K562 (cell line): Measurements from ENCODE around the gene CDC14B. TPM values are rescaled to one million over a fixed set of nuclear protein-coding genes. Genes with fewer than 3 reads are reported as not detected.
A peak's percentile ranks its signal among the peaks of the same experiment; 100 is the strongest.

Experiments used
- ATAC-seq: fragments of 200-7000 bp; cut with Tn5 transposase; 3 replicates; pipeline ENCODE4 v1.9.1; 2020; ENCODE audit warnings: moderate library complexity
- BruUV-seq: library from RNA; stranded (reverse); fragments of 400-500 nt; replicated peaks from 2 replicates; lab custom pipeline; 2021; lab: Mats Ljungman, UMichigan
- CTCF ChIA-PET: fragments of 300-600 bp; formaldehyde crosslinking; extraction: SDS; loops from one replicate; lab custom pipeline; 2021; ENCODE audit warnings: low intra/inter-chr PET ratio; lab: Yijun Ruan, JAX
- POLR2A ChIA-PET: fragments of 300-600, 350-650 bp; sonication (Branson Sonifier 250); formaldehyde crosslinking; extraction: SDS; loops from one replicate; lab custom pipeline; 2021; ENCODE audit warnings: antibody characterized with exemption, inconsistent platforms; lab: Yijun Ruan, JAX
- DNase-seq, 4 experiments: peaks; one replicate each; pipeline versions ENCODE4 v3.0.0 to v3.0.0-alpha.2; 2011 to 2018; ENCODE audit warnings: low spot score in 3 of 4, mixed read lengths in 3 of 4; ENCODE audit errors: extremely low read depth in 1 of 4
- FAIRE-seq: peaks from 2 replicates; lab custom pipeline; 2011; peaks lifted over from hg19 to GRCh38; lab: Jason Lieb, UNC
- H2AFZ ChIP-seq: 2 replicates; pipeline ENCODE4 v1.6.0; 2011; ENCODE audit warnings: low read depth, low read length, control low read depth, inconsistent platforms
- H3K27ac ChIP-seq: fragments of 200-600 bp; 3 replicates; pipeline ENCODE4 v1.8.0; 2011; ENCODE audit warnings: low read depth, mild to moderate bottlenecking, control low read depth, inconsistent platforms, low read length, moderate library complexity, mixed read lengths; ENCODE audit errors: extremely low read depth
- H3K27me3 ChIP-seq, 2 experiments: fragments of 300-600 bp in 1 of 2; 2 replicates in 1 of 2; 3 replicates in 1 of 2; pipeline versions ENCODE4 v1.6.0 to v1.8.0; 2011; ENCODE audit warnings: inconsistent platforms in 2 of 2, low read length in 2 of 2, mild to moderate bottlenecking in 1 of 2, mixed read lengths in 1 of 2, moderate library complexity in 1 of 2; ENCODE audit not compliant: control insufficient read depth in 2 of 2, insufficient read depth in 2 of 2
- H3K36me3 ChIP-seq: fragments of 300-600 bp; 3 replicates; pipeline ENCODE4 v1.8.0; 2011; ENCODE audit warnings: mild to moderate bottlenecking, low read length, inconsistent platforms; ENCODE audit not compliant: control insufficient read depth, insufficient read depth
- H3K4me1 ChIP-seq, 2 experiments: fragments of 200-600 bp in 1 of 2; replicated peaks in 1 of 2; 2 replicates in 1 of 2; 3 replicates in 1 of 2; pipeline versions ENCODE4 v1.5.1 to v1.8.0; 2011; ENCODE audit warnings: inconsistent platforms in 2 of 2, low read length in 2 of 2, mild to moderate bottlenecking in 1 of 2, mixed read lengths in 1 of 2, moderate library complexity in 1 of 2; ENCODE audit not compliant: control insufficient read depth in 2 of 2, insufficient read depth in 2 of 2
- H3K4me2 ChIP-seq: 2 replicates; pipeline ENCODE4 v1.6.1; 2011; ENCODE audit warnings: low read length, control low read depth, inconsistent platforms, mixed read lengths; ENCODE audit not compliant: insufficient read depth
- H3K4me3 ChIP-seq: fragments of 200-600 bp; sonication (generic), shearing (Covaris generic); 2 replicates; pipeline ENCODE4 v1.5.1; 2016; ENCODE audit warnings: control low read depth, inconsistent platforms
- H3K79me2 ChIP-seq: fragments of 200-600 bp; 3 replicates; pipeline ENCODE4 v1.8.0; 2011; ENCODE audit warnings: low read length, inconsistent platforms; ENCODE audit not compliant: control insufficient read depth, insufficient read depth
- H3K9ac ChIP-seq, 2 experiments: 2 replicates each; pipeline versions ENCODE4 v1.6.0 to v1.6.1; 2011; ENCODE audit warnings: low read depth in 2 of 2, low read length in 2 of 2, control low read depth in 1 of 2, inconsistent platforms in 1 of 2, mild to moderate bottlenecking in 1 of 2, mixed read lengths in 1 of 2; ENCODE audit not compliant: insufficient read depth in 1 of 2
- H3K9me1 ChIP-seq: one replicate; pipeline ENCODE4 v1.6.0; 2011; ENCODE audit warnings: inconsistent platforms, mild to moderate bottlenecking, low read length, moderate library complexity; ENCODE audit not compliant: control insufficient read depth, insufficient read depth
- H3K9me3 ChIP-seq: replicated peaks from 2 replicates; pipeline ENCODE4 v1.5.1; 2011; ENCODE audit warnings: low read depth, low read length, inconsistent platforms; ENCODE audit not compliant: control insufficient read depth, insufficient read depth
- H4K20me1 ChIP-seq: replicated peaks from 2 replicates; pipeline ENCODE4 v1.6.1; 2011; ENCODE audit warnings: low read length, inconsistent platforms, mixed read lengths; ENCODE audit not compliant: control insufficient read depth, insufficient read depth
- C11orf30 ChIP-seq: fragments of 450-650 bp; IDR thresholded peaks from 2 replicates; pipeline ENCODE4 v1.6.1; 2016; ENCODE audit warnings: low read depth, mild to moderate bottlenecking
- DMBX1 ChIP-seq: fragments of 250-450 bp; sonication (Bioruptor Pico); IDR thresholded peaks from 2 replicates; pipeline ENCODE4 v1.8.0; 2022; ENCODE audit warnings: inconsistent platforms, mild to moderate bottlenecking, moderate library complexity, borderline replicate concordance
- GATAD2A ChIP-seq: fragments of 450-650 bp; IDR thresholded peaks from 2 replicates; pipeline ENCODE4 v1.6.1; 2017
- KLF16 ChIP-seq: IDR thresholded peaks from 2 replicates; pipeline ENCODE4 v1.6.1; 2016; ENCODE audit warnings: antibody characterized with exemption
- MAFG ChIP-seq: fragments of 450-650 bp; conservative IDR thresholded peaks from 2 replicates; pipeline ENCODE4 v1.6.1; 2016; ENCODE audit warnings: missing genetic modification characterization, missing compliant biosample characterization
- PRPF4 ChIP-seq: fragments of 200-400 bp; formaldehyde crosslinking; IDR thresholded peaks from one replicate; pipeline ENCODE4 v1.6.1; 2017; ENCODE audit warnings: low read length, low read depth, mild to moderate bottlenecking; ENCODE audit not compliant: insufficient read depth, poor library complexity, severe bottlenecking
- XRCC4 ChIP-seq: IDR thresholded peaks from one replicate; pipeline ENCODE4 v1.6.1; 2011; ENCODE audit not compliant: insufficient read depth, insufficient read length; ENCODE audit errors: extremely low read depth
- ZNF134 ChIP-seq: fragments of 250-450 bp; sonication (Bioruptor Pico); conservative IDR thresholded peaks from 2 replicates; pipeline ENCODE4 v1.4.0; 2020
- ZNF316 ChIP-seq: fragments of 450-650 bp; IDR thresholded peaks from 2 replicates; pipeline ENCODE4 v1.6.1; 2016
- WGBS: fragments of 100-300 bp; shearing (Covaris generic); methylation state at CpG from one replicate; pipeline ENCODE4 v1.1.6; 2016; ENCODE audit warnings: low coverage, mixed read lengths; ENCODE audit not compliant: insufficient coverage; ENCODE audit errors: missing lambda C conversion rate; 5-methylcytosine and 5-hydroxymethylcytosine counted together
- in situ Hi-C: fragments of 300-500 bp; cut with MboI; formaldehyde crosslinking; loops from 4 replicates; pipeline ENCODE4 v1.15.0; 2018; ENCODE audit warnings: inconsistent platforms, mixed read lengths
- intact Hi-C: fragments of 100-400 bp; cut with micrococcal nuclease; formaldehyde crosslinking; loops from 2 replicates; pipeline ENCODE4 v1.14.2; 2022
- polyA plus RNA-seq, 8 experiments: library from polyadenylated mRNA; depleted of rRNA in 4 of 8; stranded (reverse) in 5 of 8; unstranded in 3 of 8; fragments of >200 nt; fragmentation: Nextera tagmentation in 2 of 8; fragmentation: Illumina TruSeq in 1 of 8; extraction: Ambion mirVana in 2 of 8; extraction: Trizol in 1 of 8; gene quantifications; 2 replicates each; pipeline versions ENCODE4 v1.2.1 to v1.2.3, GENCODE V29; 2011 to 2014; ENCODE audit warnings: inconsistent platforms in 1 of 8, missing spikeins in 1 of 8
- total RNA-seq, 7 experiments: library from RNA; depleted of rRNA in 6 of 7; stranded (reverse); fragments of >200 nt in 6 of 7; fragmentation: Illumina TruSeq in 2 of 7; extraction: Trizol in 2 of 7; gene quantifications; 2 replicates each; pipeline versions ENCODE4 v1.2.1 to v1.2.3, GENCODE V29; 2011 to 2021; ENCODE audit warnings: low replicate concordance in 1 of 7
- TF ChIP-seq, protein P1 (sequence below), 2 experiments: fragments of 450-650 bp; IDR thresholded peaks; 2 replicates each; pipeline ENCODE4 v1.6.1; 2016
- TF ChIP-seq, protein P2 (sequence below), 2 experiments: fragments of 450-650 bp; conservative IDR thresholded peaks; 2 replicates each; pipeline ENCODE4 v1.6.1; 2017; ENCODE audit warnings: mild to moderate bottlenecking in 2 of 2, moderate library complexity in 2 of 2
- TF ChIP-seq, protein P3 (sequence below): fragments of 250-450 bp; sonication (Bioruptor Pico); IDR thresholded peaks from 2 replicates; pipeline ENCODE4 v1.8.0; 2021; ENCODE audit warnings: moderate library complexity, mild to moderate bottlenecking, inconsistent platforms
- TF ChIP-seq, protein P4 (sequence below): sonication (generic); formaldehyde crosslinking; IDR thresholded peaks from 2 replicates; pipeline ENCODE4 v1.8.0; 2023; ENCODE audit warnings: mild to moderate bottlenecking, missing genetic modification reagents

Gene CDC14B
- total and polyA plus RNA-seq, 9 of the 15 experiments (the other 6 are each of a cell fraction or from before 2014, with no cell fraction given) = 1.4 to 6.0 (median 3.8) TPM

DNA sequence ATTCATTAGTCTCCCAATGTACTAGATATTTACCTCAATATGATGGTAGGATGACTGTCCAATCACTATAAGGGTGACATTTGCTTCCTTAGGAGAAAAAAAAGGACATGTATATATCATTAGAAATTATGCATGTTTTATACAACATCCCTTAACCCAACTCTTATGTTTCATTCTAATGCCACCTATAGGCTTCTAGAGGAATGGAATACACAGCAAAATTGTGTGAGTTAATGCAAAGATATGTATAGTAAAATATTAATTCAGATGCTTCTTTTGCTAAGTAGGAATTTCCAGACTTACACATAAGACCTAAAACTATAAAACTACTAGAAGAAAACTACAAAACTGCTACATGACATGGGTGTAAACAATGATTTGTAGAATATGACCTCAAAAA lies 32.0 kb upstream of the CDC14B start (continued):
- TF ChIP-seq, protein P1, sequence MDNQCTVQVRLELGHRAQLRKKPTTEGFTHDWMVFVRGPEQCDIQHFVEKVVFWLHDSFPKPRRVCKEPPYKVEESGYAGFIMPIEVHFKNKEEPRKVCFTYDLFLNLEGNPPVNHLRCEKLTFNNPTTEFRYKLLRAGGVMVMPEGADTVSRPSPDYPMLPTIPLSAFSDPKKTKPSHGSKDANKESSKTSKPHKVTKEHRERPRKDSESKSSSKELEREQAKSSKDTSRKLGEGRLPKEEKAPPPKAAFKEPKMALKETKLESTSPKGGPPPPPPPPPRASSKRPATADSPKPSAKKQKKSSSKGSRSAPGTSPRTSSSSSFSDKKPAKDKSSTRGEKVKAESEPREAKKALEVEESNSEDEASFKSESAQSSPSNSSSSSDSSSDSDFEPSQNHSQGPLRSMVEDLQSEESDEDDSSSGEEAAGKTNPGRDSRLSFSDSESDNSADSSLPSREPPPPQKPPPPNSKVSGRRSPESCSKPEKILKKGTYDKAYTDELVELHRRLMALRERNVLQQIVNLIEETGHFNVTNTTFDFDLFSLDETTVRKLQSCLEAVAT (IDR thresholded peaks at IDR 0.05) = no peak
- no peak for TF ChIP-seq KLF16
- TF ChIP-seq, all 486 proteins: peak for 3

DNA sequence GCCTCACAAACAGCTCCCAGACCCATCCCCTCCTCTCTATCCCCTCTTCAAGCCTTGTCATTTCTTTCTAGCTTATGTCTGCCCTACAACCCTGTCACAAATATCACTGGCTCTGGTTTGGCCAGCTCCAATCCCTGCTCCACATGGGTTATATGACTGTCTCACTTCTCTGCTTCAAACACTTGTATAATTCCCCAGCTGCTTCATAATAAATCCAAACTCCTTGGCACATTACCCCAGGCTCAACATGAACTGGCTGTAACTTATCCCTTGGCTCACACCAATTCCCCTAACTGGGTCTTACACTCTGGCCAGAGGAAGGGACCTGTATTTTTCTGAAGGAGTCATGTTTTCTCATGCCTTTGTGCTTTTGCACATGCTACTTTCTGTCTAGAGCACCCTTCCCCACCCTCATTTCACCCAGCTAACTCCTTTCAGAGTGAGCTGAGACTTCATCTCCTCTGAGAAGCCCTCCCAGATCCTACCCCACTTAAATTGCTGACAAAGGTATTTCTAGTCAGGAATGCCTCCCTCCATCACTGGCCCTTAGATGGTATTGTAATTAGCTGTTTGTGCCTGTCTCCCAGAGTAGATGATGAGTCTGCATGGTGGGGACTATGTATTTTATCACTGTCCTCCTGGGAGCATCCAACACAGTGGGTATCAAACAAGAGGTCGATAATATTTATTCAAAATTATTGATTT lies 30.1 kb upstream of the CDC14B start:
- in situ Hi-C loops (loop anchor here (25.0 kb wide), 1 partner anchor 212 kb away; no protein-coding TSS in a partner anchor), intact Hi-C loops (loop anchor here (5.0 to 10.0 kb wide), 2 partner anchors 55 to 207 kb away; no protein-coding TSS in a partner anchor)
- no peaks in the 10 kb centered on the region for H3K27me3 ChIP-seq
- H3K9me1 ChIP-seq = no peaks in the 10 kb centered on the region
- no TSS peak for BruUV-seq
- H3K79me2 ChIP-seq = no peaks in the 10 kb centered on the region
- CTCF ChIA-PET = no interaction called here
- no peak for DNase-seq
- WGBS = 92% methylated on average over 1 of the region's 1 CpG
- no peak for FAIRE-seq
- H3K36me3 ChIP-seq = peaks cover 53% of the 10 kb centered on the region
- no peak overlapping the region for H3K4me2 ChIP-seq
- H3K9ac ChIP-seq = no peak overlapping the region
- H3K4me1 ChIP-seq = peaks cover 0 to 9% of the 10 kb centered on the region in 2 experiments; a peak in 3 of 5 replicates
- ATAC-seq = no peak
- no peak overlapping the region for H3K27ac ChIP-seq
- POLR2A ChIA-PET = interaction anchor here (0.6 kb wide), 2 partner anchors 13 to 42 kb away, joined by 4 read pairs; no protein-coding TSS in a partner anchor
- no peak overlapping the region for H3K4me3 ChIP-seq
- H2AFZ ChIP-seq = no peak overlapping the region
- no peaks in the 10 kb centered on the region for H4K20me1 ChIP-seq
- H3K9me3 ChIP-seq = no peaks in the 10 kb centered on the region
- TF ChIP-seq DMBX1 (CRISPR knock-in tag) (no peak), XRCC4 (no peak), ZNF316 (peak; percentile 82), C11orf30 (peak; percentile 60), MAFG (tag) (peak; percentile 52), GATAD2A (no peak), ZNF134 (CRISPR knock-in tag) (no peak), PRPF4 (no peak)
- TF ChIP-seq, protein P2, sequence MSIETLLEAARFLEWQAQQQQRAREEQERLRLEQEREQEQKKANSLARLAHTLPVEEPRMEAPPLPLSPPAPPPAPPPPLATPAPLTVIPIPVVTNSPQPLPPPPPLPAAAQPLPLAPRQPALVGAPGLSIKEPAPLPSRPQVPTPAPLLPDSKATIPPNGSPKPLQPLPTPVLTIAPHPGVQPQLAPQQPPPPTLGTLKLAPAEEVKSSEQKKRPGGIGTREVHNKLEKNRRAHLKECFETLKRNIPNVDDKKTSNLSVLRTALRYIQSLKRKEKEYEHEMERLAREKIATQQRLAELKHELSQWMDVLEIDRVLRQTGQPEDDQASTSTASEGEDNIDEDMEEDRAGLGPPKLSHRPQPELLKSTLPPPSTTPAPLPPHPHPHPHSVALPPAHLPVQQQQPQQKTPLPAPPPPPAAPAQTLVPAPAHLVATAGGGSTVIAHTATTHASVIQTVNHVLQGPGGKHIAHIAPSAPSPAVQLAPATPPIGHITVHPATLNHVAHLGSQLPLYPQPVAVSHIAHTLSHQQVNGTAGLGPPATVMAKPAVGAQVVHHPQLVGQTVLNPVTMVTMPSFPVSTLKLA (conservative IDR thresholded peaks at IDR 0.05) = no peak
- TF ChIP-seq, protein P3, sequence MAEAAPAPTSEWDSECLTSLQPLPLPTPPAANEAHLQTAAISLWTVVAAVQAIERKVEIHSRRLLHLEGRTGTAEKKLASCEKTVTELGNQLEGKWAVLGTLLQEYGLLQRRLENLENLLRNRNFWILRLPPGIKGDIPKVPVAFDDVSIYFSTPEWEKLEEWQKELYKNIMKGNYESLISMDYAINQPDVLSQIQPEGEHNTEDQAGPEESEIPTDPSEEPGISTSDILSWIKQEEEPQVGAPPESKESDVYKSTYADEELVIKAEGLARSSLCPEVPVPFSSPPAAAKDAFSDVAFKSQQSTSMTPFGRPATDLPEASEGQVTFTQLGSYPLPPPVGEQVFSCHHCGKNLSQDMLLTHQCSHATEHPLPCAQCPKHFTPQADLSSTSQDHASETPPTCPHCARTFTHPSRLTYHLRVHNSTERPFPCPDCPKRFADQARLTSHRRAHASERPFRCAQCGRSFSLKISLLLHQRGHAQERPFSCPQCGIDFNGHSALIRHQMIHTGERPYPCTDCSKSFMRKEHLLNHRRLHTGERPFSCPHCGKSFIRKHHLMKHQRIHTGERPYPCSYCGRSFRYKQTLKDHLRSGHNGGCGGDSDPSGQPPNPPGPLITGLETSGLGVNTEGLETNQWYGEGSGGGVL (CRISPR knock-in tag) = no peak
- TF ChIP-seq, protein P4, sequence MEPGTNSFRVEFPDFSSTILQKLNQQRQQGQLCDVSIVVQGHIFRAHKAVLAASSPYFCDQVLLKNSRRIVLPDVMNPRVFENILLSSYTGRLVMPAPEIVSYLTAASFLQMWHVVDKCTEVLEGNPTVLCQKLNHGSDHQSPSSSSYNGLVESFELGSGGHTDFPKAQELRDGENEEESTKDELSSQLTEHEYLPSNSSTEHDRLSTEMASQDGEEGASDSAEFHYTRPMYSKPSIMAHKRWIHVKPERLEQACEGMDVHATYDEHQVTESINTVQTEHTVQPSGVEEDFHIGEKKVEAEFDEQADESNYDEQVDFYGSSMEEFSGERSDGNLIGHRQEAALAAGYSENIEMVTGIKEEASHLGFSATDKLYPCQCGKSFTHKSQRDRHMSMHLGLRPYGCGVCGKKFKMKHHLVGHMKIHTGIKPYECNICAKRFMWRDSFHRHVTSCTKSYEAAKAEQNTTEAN = no peak
